ENCODE results near the gene ADIG.

GRCh38 chr20:38538789-38539188 is 42.2 kb upstream of the ADIG start:
- TF ChIP-seq CTCF (IDR thresholded peaks at IDR 0.05) (no peak), EP300 (IDR thresholded peaks at IDR 0.05) (no peak)
